ENCODE results near the gene MAP4.

- TF ChIP-seq MAX (IDR thresholded peaks at IDR 0.05) = no peak
- TF ChIP-seq CTCF (IDR thresholded peaks at IDR 0.05; ENCODE audit: low read depth, low read length, missing input control) = no peak
These were observed 144.8 kb downstream of the MAP4 start for GRCh38 chr3:47871389-47871788.

Data from liver (tissue), 2 donors.